Ovary (tissue), 9 donors: ENCODE results near the gene URGCP. TPM values are rescaled to one million over a fixed set of nuclear protein-coding genes. Genes with fewer than 3 reads are reported as not detected.

ENCODE experiments used
- DNase-seq, 5 donors: peaks; one replicate each; pipeline ENCODE4 v3.0.0-alpha.2; 2019 to 2020
- H3K27ac ChIP-seq, 2 donors: fragments of 200-600 bp; one replicate each; pipeline versions ENCODE4 v1.5.1 to v1.8.0; 2019 to 2022
- H3K27me3 ChIP-seq: fragments of 200-600 bp; one replicate; pipeline ENCODE4 v1.8.0; 2022
- H3K36me3 ChIP-seq: fragments of 200-600 bp; sonication (generic); one replicate; pipeline ENCODE4 v1.5.1; 2019
- H3K4me1 ChIP-seq: one replicate; pipeline ENCODE4 v1.8.1; 2013; ENCODE audit warnings: mild to moderate bottlenecking, moderate library complexity; ENCODE audit not compliant: insufficient read depth
- H3K4me3 ChIP-seq: fragments of 200-600 bp; sonication (generic); one replicate; pipeline ENCODE4 v1.5.1; 2017
- H3K9me3 ChIP-seq, 2 donors: fragments of 200-600 bp in 1 of 2; sonication (generic) in 1 of 2; one replicate each; pipeline versions ENCODE4 v1.5.1 to v1.8.1; 2013 to 2019; ENCODE audit warnings: mild to moderate bottlenecking in 1 of 2, moderate library complexity in 1 of 2
- EP300 ChIP-seq: sonication (generic); formaldehyde crosslinking; IDR thresholded peaks from one replicate; pipeline ENCODE4 v1.6.1; 2017; ENCODE audit warnings: antibody characterized with exemption
- POLR2A ChIP-seq: fragments of 450-650 bp; IDR thresholded peaks from one replicate; pipeline ENCODE4 v1.6.1; 2017; ENCODE audit warnings: antibody characterized with exemption, mild to moderate bottlenecking, moderate library complexity
- WGBS, 3 donors: extraction: QIAGEN DNeasy Blood & Tissue Kit in 1 of 3; methylation state at CpG; one replicate each; pipeline versions ENCODE4 v1.1.5 to v1.1.7; 2013 to 2017; 5-methylcytosine and 5-hydroxymethylcytosine counted together
- intact Hi-C, 4 donors: fragments of 100-400 bp; cut with DNase I; formaldehyde crosslinking; loops; one replicate each; pipeline versions ENCODE4 v1.11.0 to v1.15.1; 2022 to 2023
- polyA plus RNA-seq, 2 donors: library from polyadenylated mRNA; stranded (reverse); fragments of 200-250 nt in 1 of 2; fragments of 350-450 nt in 1 of 2; fragmentation: Illumina TruSeq in 1 of 2; extraction: RNeasy Lipid Tissue Mini Kit (QIAGEN cat#74804) in 1 of 2; gene quantifications; one replicate each; pipeline ENCODE4 v1.2.3, GENCODE V29; 2013 to 2014
- total RNA-seq, 7 donors: library from RNA; depleted of rRNA in 2 of 7; stranded (reverse); fragments of >200 nt in 2 of 7; fragmentation: NEBNext Ultra II Directional in 3 of 7; extraction: Animal tissue kit (Norgen Biotek cat#: 25700) in 3 of 7; gene quantifications; one replicate each; pipeline versions ENCODE4 v1.1.0 to v1.2.4, GENCODE V29; 2016 to 2023
- TF ChIP-seq, protein P1 (sequence below), 3 donors: fragments of 450-650 bp in 2 of 3; fragments of 200-600 bp in 1 of 3; IDR thresholded peaks; one replicate each; pipeline versions ENCODE4 v1.5.1 to v1.8.0; 2016 to 2022; ENCODE audit warnings: antibody characterized with exemption in 3 of 3, mild to moderate bottlenecking in 1 of 3
- donor health status: DM: no; HTN: no; CAD: no; lungs with moderate emphysema.
- donor health status: DM: no; HTN: no; CAD: no.
- donor health status: Bipolar disorder and iron deficiency.
- donor health status: DM: yes; HTN: yes; CAD: no.
- donor health status: DM: no; HTN: no; CAD: no.
- donor health status: DM: yes; HTN: yes; CAD: no.

URGCP gene
- total and polyA plus RNA-seq, 9 donors: 19.3 to 55.1 (median 38.8) TPM

- H3K9me3 ChIP-seq: no peaks in the 10 kb centered on the region
- intact Hi-C loops: loop anchor here in 1 of 4 donors (5.0 kb wide), 1 partner anchor 262 kb away; the partner anchor contains the start of gene STK17A
- no peaks in the 10 kb centered on the region for H3K36me3 ChIP-seq
- no peaks in the 10 kb centered on the region for H3K27me3 ChIP-seq
- H3K4me3 ChIP-seq: no peak overlapping the region
- DNase-seq: no peak
- no peaks in the 10 kb centered on the region for H3K4me1 ChIP-seq
- H3K27ac ChIP-seq: no peak overlapping the region
- TF ChIP-seq POLR2A (no peak), EP300 (no peak)
- TF ChIP-seq, protein P1, sequence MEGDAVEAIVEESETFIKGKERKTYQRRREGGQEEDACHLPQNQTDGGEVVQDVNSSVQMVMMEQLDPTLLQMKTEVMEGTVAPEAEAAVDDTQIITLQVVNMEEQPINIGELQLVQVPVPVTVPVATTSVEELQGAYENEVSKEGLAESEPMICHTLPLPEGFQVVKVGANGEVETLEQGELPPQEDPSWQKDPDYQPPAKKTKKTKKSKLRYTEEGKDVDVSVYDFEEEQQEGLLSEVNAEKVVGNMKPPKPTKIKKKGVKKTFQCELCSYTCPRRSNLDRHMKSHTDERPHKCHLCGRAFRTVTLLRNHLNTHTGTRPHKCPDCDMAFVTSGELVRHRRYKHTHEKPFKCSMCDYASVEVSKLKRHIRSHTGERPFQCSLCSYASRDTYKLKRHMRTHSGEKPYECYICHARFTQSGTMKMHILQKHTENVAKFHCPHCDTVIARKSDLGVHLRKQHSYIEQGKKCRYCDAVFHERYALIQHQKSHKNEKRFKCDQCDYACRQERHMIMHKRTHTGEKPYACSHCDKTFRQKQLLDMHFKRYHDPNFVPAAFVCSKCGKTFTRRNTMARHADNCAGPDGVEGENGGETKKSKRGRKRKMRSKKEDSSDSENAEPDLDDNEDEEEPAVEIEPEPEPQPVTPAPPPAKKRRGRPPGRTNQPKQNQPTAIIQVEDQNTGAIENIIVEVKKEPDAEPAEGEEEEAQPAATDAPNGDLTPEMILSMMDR (IDR thresholded peaks at IDR 0.05): no peak
- WGBS, 3 donors: 87 to 92% (median 88%) methylated on average over 2 of the region's 2 CpGs
These were observed 61.7 kb downstream of the URGCP start for GRCh38 chr7:43844662-43845061.

DNA sequence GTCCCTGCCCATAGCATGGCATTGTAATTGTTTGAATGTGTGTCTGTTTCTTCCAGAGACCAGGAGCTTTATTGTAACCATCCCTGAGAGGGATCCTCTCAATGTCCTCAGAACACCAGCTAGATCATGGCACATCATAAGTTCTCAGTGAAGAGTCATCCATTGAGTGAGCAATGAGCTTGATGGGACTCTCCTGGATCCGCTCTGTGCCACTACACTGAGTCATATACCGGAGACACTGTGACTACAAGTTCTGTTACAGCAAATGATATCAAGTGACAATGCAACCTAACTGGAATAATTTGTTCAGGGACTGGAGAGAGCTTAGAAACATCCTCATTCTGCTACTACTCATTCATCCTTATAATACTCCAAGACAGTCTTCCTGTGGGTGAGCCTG, 62.1 kb downstream of the URGCP start:
- intact Hi-C loops: loop anchor here in 1 of 4 donors (5.0 kb wide), 1 partner anchor 262 kb away; the partner anchor contains the start of gene STK17A
- TF ChIP-seq POLR2A: no peak
- TF ChIP-seq, protein P1 (IDR thresholded peaks at IDR 0.05): no peak
- no peak for TF ChIP-seq EP300
- Histone ChIP-seq H3K27me3 (no peaks in the 10 kb centered on the region), H3K4me1 (no peaks in the 10 kb centered on the region), H3K4me3 (no peak overlapping the region), H3K27ac (no peak overlapping the region), H3K36me3 (no peaks in the 10 kb centered on the region), H3K9me3 (no peaks in the 10 kb centered on the region)
- WGBS, 3 donors: 93 to 96% (median 94%) methylated on average over 2 of the region's 2 CpGs
- DNase-seq: no peak

- Histone ChIP-seq H3K36me3 (no peaks in the 10 kb centered on the region), H3K4me1 (no peaks in the 10 kb centered on the region), H3K27ac (no peak overlapping the region), H3K9me3 (no peaks in the 10 kb centered on the region), H3K4me3 (no peak overlapping the region), H3K27me3 (no peaks in the 10 kb centered on the region)
- DNase-seq: no peak
- TF ChIP-seq, protein P1 (IDR thresholded peaks at IDR 0.05): no peak
- no peak for TF ChIP-seq POLR2A
- TF ChIP-seq EP300: no peak
- WGBS, 3 donors: 90 to 95% (median 91%) methylated on average over 4 of the region's 4 CpGs
- intact Hi-C loops: loop anchor here in 1 of 4 donors (5.0 kb wide), 1 partner anchor 261 kb away; the partner anchor contains the start of gene STK17A
These were observed 63.1 kb downstream of the URGCP start for GRCh38 chr7:43843296-43843695.

GRCh38 chr7:43838201-43838658, 68.2 kb downstream of the URGCP start:
- TF ChIP-seq EP300: no peak
- no peak for TF ChIP-seq POLR2A
- TF ChIP-seq, protein P1 (IDR thresholded peaks at IDR 0.05): no peak
- Histone ChIP-seq H3K4me3 (no peak overlapping the region), H3K27ac (peak overlapping the region in 1 of 2 donors; percentile 56), H3K9me3 (no peaks in the 10 kb centered on the region), H3K27me3 (no peaks in the 10 kb centered on the region), H3K4me1 (no peaks in the 10 kb centered on the region), H3K36me3 (no peaks in the 10 kb centered on the region)
- no peak for DNase-seq
- WGBS, 3 donors: 75 to 82% (median 78%) methylated on average over 9 of the region's 9 CpGs
- intact Hi-C loops: loop anchor here in 2 of 4 donors (2.0 to 5.0 kb wide), 3 partner anchors 111 to 256 kb away; partner anchors contain the start of genes STK17A (in 2 of the 2) and COA1 (in 1 of the 2)
